ENCODE results near the gene FOS.

FOS gene

GRCh38 chr14:75258803-75259509 is 19.7 kb upstream of the FOS start:
- peak; percentile 100 for DNase-seq (ENCODE audit: low read depth)
- peak overlapping the region; percentile 59 for H3K4me3 ChIP-seq (ENCODE audit: control insufficient read depth, low read depth, low read length)
- TF ChIP-seq CTCF (conservative IDR thresholded peaks at IDR 0.05; ENCODE audit: control insufficient read depth, insufficient read depth, low read depth, low read length): no peak

DNA sequence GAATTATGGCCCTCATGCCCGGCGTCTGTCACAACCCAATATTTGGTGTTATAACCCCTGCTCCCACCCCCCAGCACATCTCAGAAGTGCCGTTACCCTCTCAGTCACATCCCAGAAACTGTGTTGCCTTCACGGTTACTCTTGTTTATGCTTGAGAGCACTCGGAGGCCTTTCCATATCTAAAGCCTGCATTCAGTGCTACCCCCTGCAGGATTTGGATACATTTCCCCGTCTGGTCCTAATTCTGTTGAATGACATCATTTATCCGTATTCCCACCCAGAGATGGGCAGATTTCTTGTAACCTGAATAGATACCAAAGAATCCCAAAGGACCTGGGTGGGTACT is 19.1 kb upstream of the FOS start:
- H3K4me3 ChIP-seq (ENCODE audit: control insufficient read depth, low read depth, low read length): peak overlapping the region; percentile 59
- peak; percentile 76 for DNase-seq (ENCODE audit: low read depth)
- peak; percentile 36 for TF ChIP-seq CTCF (conservative IDR thresholded peaks at IDR 0.05; ENCODE audit: control insufficient read depth, insufficient read depth, low read depth, low read length)

- H3K4me3 ChIP-seq (ENCODE audit: control insufficient read depth, low read depth, low read length): no peak overlapping the region
- DNase-seq (ENCODE audit: low read depth): no peak
- TF ChIP-seq CTCF (conservative IDR thresholded peaks at IDR 0.05; ENCODE audit: control insufficient read depth, insufficient read depth, low read depth, low read length): no peak
These were observed 18.4 kb upstream of the FOS start for GRCh38 chr14:75260025-75260763.

DNA sequence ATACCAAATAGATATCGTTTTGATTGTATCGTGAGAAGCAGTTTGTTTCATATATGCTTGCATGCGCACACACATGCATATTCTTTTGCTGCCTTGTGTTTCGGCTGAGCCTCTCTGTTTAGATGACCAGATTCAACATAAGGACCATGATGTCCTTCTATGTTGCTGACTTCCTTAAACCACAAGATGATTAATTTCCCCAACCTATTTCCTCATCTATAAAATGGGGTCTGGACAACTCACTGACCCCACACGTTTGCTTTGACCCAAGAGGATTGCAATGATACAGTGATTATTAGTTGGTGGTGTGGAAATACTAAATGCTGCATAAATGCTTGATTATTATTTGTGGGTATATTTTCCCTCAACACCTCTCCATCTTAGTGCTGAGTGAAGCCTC is 16.8 kb upstream of the FOS start:
- no peak for DNase-seq (ENCODE audit: low read depth)
- no peak overlapping the region for H3K4me3 ChIP-seq (ENCODE audit: control insufficient read depth, low read depth, low read length)
- TF ChIP-seq CTCF (conservative IDR thresholded peaks at IDR 0.05; ENCODE audit: control insufficient read depth, insufficient read depth, low read depth, low read length): no peak

- H3K4me3 ChIP-seq (ENCODE audit: control insufficient read depth, low read depth, low read length): no peak overlapping the region
- no peak for TF ChIP-seq CTCF (conservative IDR thresholded peaks at IDR 0.05; ENCODE audit: control insufficient read depth, insufficient read depth, low read depth, low read length)
- DNase-seq (ENCODE audit: low read depth): no peak
These were observed 16.0 kb upstream of the FOS start for GRCh38 chr14:75262641-75263040.

- no peak for DNase-seq (ENCODE audit: low read depth)
- no peak for TF ChIP-seq CTCF (conservative IDR thresholded peaks at IDR 0.05; ENCODE audit: control insufficient read depth, insufficient read depth, low read depth, low read length)
These were observed 14.6 kb upstream of the FOS start for GRCh38 chr14:75264036-75264435.

More at GRCh38 chr14:75264036-75264435, 14.6 kb upstream of the FOS start:
- no peak overlapping the region for H3K4me3 ChIP-seq (ENCODE audit: control insufficient read depth, low read depth, low read length)

Data from fibroblast of mammary gland (primary cell).